Cortex of kidney (tissue), 1 donor: Measurements from ENCODE around the gene NES.

ENCODE experiments used
- DNase-seq: peaks from one replicate; lab custom pipeline; 2025; lab: John Stamatoyannopoulos, UW

NES gene

DNA sequence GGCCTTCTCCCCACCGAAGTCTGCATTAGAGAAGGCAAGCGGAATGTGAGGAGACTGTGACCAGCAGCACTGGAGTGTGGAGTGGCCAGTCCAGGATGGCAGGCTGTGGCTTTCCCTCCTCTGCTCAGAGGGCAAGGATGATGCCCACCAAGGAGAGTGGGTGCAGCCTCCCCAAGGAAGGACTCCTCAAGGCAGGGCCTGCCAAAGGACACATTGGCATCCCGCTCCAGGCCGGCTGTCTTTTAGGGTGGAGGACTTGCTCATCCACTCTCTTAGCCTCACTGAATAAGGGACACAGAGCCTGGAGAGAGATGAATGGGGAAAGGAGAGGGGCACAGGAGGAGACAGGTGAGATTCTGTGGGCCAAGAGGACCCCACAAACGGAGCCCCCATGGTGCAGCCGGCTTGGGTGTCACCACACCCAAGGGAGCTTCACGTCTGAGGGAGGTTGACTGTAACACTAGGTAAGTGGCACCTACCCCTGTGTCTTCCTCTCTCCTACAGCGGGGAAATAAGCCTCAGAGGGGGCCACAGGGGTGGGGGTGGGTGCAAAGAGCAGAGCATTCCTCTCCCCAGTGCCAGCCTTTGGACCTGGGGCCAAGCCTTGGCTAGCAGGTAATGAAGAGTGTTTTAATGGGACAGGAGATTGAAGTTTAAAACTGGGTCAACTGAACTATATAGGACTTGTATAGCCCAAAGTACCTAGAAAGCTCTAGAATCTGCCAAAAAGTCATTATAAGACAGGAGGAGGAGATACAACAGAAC lies 4.2 kb upstream of the NES start:
- no peak for DNase-seq

DNA sequence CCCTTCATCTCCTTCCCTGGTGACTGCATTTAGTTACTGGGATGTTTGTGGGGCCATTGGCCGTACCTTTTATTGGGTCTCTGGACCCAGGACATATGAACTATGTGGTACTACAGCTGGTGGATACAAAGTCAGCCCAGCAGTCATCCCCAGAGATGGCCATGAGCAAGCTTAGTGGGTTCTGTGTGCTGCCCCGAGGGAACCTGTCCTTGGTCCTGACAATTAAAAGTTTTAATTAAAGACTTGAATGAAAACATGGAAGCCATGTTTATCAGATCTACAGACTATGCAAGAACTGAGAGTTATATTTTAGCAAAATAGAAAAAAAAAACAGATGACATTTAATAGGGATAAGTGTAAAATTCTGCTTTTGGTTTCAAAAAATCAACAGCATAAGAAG lies 2.8 kb upstream of the NES start:
- DNase-seq, result no peak

DNA sequence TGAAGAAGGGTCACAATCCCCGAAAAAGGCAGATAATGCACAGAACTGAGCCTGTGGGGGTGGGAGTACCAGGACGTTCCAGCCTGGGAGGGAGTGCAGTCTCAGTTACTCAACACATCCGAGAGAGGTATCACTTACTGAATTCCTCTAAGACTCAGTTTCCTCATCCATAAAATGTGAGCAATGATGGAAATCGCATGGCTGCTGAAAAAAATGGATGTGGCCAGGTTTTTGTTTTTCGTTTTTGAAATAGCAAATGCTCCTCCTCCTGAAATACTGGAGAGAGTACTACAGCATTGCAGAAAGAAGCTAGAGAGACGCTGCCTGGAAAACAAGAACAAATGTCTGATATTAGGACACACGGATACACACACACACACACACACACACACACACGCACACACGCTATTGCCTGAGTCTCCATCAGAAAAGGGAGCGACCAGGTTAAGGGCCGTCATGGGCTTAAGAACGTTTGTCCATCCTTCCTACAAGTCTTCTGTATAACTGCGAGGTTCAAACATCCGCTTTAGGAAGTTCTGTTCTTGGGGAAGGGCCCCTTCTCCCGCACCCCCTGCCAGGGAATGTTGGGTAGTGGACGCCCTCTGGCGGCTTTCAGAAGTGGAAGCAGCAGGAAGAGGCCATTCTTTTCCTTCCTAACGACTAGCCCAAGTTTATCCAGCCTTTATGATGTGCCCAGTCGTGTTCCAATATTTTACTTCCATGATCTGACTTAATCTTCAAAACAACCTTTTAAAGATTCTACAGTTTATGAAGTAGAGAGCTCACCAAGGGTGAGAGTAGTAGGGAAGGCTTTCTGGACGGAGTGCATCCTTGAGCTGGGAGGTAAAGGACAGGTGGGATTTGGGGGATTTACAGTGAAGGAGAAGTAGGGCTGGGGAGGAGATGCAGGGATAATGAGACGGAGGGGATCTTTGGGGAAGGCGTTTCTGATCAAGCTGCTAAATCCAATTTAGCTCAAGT lies 699 bp upstream of the NES start:
- DNase-seq, result no peak

DNA sequence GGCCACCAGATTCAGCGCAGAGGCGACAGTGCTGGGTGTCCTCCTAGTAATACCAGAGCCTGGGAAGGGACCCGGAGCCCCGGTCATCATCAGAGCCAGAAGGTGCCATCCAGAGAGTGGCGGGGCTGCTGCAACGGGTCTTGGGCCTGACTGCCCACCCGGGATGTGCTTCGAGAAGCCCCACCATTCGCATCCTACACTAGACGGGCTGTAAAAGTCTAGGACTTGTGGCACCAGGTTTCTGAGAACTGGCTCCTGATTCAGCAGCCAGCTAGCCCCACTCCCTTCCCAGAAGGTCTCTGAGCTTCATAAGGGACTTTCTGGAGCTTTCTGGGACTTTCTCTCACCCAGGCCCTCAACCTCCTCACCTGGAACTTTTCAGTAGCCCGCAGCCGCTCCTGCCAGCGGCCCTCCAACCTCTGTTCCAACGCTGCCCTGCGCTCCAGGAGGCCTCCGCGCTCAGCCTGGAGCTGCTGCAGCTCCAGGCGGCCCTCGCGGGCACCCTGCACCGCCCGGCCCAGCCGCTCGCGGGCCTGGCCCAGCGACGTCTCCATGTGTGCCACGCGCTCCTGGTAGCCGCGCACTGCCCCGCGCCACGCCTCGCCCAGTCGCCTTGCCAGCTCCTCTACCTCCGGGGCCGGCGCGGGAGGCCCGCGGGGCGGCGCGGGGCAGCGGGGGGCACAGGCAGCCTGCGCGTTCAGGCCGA lies 940 bp downstream of the NES start:
- no peak for DNase-seq

DNA sequence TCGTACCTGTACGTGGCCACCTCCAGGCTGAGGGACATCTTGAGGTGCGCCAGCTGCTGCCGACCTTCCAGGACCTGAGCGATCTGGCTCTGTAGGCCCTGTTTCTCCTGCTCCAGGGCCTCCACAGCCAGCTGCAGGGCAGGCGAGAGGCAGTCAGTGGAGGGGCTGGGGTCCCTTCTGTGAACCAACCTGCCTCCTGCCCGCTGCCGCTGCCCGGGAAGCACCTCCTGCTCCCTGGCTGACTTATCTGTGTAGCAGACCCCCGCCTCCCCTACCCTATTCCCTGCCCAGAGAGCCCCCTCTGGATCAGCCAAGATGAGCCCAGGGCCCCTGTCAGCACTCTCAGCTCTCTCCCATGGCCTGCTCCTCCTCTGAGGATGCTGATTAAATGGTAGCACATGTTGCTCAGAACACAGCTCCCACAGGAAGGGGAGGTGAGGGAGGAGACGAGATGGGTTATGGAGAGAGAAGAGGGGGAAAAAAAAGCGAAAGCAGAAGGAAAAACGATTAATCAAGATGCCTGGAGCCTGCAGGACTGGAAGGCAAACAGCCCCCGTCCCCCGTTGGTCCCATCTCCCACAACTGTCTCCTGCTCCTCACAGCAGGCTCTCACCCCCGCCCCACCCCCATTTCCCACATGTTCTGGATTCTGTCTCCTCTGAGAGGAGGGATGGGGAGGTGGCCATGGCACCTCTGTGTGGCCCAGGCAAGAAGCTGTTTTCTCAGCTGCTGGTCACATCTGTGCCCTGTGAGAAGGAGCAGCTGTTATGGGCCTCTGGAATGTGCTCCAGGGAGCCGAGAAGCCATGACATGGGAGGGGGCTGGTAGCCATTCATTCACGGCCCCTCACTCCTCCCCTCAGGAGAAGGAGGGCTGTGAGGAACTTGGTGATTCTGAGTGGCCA lies 1.7 kb downstream of the NES start:
- no peak for DNase-seq

DNA sequence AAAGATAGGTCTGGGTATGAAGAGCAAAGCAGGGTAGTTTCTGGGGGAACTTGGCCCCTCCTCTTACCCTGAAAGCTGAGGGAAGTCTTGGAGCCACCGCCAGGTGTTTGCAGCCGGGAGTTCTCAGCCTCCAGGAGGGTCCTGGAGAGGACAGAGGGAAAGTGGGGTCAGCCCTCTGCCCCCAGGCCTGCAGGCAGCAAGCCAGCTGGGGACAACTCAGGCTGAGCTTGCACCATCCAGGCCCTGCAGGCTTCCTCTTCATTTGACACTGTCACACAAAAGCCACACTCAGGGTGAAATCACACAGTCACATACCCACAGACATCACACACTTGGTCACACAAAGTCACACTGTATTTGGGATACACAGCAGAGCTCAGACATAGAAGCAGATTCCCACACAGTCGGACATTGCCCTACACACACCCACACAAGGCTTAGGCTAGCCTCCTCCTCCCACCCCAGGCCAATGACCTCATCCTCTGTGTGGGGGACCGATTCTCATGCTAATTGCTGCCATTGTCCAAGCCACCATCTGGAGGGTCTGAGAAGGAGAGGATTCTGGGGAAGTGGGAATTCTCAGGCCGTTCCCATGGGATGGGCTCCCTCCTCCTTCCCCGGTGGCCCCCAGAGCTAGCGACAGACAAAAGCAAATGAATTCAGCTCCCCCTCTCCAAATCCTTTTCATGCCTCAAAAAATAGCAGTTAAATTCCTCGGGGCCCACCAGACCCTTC lies 3.7 kb downstream of the NES start:
- no peak for DNase-seq

DNA sequence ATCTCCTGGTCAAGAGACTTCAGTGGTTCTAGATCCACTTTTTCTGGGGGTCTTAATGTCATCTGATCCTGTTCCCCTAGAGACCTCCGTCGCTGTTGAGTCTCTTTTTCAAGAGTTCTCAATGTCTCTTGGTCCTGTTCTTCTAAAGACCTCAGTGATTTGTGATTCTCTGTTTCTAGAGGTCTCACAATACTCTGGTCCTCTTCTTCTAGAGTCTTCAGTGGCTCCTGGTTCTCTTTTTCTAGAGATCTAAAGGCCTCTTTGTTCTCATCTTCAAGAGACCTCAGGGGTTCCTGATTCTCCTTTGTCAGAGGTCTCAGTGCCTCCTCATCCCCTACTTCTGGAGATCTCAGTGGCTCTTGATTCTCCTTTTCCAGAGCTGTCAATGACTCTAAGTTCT lies 5.4 kb downstream of the NES start:
- DNase-seq, result no peak

DNA sequence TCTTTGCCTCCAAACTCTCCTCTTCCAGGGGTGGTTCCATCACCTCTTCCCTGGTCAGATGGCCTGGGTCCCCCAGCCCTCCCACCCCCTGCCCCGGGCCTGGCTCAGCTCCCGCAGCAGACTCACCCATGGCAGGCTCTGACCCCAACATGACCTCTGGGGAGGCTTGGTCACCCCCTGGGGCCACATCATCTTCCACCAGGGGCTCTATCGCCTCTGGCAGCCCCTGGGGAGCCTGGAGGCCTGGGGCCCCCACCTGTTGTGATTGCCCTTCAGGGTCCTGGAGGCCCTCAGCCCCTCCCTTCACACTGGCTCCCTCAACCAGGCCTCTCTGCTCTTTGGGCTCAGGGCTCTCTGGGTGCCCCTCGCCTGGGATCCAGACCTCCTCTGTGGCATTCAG lies 6.4 kb downstream of the NES start:
- no peak for DNase-seq

DNA sequence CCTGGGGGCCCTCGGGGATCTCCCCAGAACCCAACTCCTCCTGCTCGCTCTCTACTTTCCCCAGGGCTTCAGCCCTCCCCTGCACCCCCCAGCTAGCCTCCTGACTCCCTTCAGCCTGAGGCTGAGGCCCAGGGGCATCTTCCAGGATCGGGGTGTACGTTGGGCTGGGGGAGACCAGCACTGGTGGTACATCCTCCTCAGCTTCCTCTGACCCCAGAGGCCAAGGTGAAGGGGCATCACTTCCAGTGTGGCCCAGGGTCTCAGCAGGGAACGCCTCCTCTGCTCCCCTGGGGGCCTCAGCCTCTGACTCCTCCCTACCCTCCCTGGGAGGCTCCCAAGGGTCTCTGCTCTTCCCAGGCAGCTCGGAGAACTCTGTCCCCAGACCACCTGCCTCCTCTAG lies 6.8 kb downstream of the NES start:
- no peak for DNase-seq

DNA sequence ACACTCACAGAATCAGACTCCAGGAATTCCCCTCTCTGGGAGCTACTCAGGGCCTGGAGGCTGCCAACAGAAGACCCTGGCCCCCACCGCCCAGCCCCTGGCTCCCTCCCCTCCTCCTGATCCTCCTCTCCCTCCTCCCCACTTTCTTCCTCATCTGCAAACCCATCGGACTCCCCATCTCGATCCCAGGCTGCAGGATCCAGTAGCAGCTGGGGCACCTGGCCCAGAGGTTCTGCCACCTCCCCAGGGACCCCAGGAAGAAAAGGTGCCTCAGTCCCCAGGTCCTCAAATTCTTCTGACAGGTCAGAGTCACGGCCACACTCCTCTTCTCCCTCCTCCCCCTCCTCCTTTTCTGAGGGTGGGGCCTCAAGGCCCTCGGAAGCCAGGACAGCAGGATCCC lies 7.4 kb downstream of the NES start:
- no peak for DNase-seq

DNA sequence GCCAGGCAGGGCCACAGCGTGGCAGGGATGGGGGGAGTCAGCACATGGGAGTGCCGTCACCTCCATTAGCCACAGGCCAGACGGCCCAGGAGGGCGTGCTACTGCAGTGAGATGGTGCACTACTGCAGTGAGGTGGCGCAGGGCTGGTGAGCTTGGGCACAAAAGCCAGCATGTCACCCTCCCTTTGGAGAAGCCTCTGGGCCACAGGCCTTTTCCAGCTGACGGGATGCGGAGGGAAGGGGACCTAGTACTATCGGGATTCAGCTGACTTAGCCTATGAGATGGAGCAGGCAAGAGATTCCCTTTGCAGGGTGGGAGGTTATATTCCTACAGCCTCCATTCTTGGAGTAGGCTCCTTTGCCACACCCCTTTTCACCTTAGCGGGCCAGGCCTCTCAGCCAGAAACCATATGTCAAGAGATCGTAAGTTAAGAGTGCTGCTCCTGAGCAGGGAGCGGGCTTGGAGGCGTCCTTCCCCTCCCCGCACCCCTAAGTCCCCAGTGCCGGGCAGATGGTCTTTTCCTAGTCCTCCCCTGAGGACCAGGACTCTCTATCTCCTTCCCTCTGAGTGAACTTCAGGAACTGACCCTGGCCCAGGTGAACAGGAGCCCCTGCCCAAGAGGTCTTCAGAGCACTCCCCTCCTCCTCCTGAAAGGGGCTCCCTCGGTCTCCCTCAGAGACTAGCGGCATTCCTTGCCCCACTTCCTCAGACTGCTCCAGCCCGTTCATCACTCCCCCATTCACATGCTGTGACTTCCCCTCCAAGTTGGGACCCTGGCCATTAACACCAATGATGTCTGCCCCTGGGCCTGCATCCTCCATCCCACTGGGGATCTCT lies 8.2 kb downstream of the NES start:
- DNase-seq, result no peak

DNA sequence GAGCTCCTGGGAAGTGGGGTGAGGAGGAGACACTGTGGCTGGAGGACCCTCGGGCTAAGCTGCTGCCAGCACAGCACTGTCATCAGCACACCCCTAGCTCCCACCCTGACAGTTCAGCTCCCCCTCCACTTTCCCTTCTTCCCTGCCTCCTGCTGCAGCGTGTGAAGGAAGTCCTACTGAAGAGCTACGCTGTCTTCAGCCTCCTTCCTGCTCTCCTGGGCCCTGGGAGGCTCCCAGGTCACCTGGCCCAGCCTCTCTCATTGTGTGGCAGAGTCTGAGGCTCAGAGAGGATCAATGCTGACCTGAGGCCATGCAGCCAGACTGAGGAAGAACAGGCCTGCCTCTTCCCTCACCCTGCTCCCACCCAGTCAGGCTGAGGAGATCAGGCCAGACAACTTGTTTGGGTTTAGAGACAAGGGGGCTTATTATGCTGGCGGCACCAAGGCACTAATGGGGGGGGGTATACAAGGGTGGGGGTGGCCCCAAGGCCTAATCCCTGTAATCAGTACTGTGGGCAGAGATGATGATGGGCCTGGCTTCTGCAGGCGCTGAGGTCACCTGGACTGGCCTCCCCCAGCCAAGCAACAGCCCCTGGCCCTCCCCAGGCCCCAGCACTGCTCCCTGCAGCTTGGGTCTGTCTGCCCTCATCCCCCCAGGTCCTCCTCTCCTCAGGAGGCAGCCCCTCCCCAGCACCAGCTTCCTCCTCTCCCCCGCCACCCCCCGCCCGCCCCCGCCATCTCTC lies 9.1 kb downstream of the NES start:
- no peak for DNase-seq

DNA sequence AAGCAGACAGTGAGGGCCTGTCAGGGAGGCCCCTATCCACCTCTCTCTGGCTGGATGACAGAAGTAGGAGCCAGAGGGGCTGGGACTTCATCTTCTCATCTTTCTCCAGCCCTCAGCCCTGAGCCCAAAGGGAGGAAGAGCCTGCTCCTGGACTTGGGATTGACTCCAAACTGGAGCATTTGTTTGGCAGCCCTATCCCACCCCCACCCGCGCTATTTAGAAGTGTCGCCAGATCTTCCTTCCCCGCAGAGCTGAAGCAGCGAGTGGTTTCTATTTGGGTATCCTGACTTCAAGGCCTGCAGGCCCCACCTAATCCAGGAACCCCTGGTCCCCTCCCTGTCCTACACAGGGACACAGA lies 9.6 kb downstream of the NES start:
- no peak for DNase-seq

DNA sequence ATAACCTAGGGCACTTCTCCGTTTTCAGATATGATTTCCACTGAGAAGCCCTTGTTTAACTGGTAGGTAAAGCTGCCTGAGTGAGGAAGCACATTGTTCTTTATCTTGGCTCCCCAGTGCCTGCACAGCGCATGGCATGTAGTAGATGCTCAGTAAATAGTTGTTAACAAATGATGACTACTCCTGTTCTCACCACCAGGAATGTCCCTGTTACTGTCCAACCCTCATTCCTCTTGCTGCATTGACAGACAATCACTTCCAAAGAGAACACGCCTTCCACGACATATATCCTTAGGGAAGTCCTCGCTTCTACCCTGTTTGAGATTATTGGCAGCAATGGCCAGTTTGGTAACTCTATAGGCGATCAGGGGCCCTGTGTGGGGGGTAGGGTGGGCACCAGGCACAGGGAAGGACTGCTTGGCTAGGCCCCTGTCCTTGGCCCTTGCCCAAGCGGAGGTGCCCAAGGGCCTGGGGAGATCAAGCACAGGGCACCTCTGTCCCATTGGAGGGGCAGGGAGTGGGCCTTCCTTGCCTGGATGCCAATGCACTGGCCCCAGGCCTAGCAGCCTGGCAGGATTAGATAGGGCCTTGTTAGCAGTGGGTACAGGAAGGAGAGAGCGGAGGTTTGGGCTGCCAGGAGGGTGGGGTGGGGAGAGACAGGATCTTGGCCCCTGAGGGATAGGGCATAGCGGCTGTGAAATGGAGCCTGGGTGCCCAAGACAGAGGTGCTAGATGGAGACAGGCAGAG lies 10.2 kb downstream of the NES start:
- DNase-seq, result no peak

DNA sequence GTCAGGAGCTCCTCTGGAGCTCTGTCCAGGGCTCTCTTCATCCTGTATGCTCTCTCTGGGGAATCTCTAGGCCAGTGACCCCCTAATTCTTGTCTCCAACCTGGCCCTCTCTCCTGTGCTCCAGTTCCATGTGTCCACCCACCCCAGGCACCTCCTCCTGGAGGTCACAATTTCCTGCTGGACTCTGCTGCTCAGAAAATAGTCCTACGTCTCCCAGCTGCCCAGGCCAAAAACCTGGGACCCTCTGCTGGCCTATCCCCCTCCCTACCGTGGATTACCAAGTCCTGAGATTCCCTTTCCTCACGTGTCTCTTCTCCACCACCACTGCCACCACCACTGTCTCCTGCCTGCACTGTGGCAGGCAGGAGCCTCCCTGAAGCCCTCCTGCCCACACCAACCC lies 11.7 kb downstream of the NES start:
- DNase-seq, result no peak

DNA sequence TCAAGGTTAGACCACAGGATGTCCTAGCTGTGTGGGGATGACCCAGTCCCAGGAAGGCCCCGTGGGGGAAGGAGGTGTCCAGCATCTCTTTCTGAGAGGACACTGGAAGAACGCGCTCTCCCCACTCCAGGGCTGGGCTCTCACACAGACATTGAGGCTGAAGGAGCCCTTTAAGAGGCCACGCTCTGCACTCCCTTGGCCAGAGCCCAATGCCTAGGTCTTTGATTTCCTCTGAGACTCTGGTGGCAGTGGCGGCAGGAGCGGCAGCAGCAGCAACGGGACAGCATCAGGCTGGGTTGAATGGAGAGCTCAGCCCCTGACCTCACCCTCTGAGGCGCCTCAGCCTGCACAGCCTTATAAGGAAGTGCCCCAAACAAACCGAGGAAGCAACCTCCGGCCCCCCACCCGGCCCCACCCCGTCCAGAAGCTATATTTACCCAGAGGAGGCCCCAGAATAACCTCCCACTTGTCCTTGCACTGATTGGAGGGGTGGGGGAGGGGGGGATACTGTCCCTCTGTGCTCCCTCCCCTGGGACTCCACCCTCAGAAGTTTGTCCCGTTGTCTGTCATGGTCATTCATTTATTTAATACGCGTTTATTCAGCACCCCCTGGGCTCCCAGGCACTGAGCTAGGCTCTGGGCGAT lies 12.3 kb downstream of the NES start:
- no peak for DNase-seq

DNA sequence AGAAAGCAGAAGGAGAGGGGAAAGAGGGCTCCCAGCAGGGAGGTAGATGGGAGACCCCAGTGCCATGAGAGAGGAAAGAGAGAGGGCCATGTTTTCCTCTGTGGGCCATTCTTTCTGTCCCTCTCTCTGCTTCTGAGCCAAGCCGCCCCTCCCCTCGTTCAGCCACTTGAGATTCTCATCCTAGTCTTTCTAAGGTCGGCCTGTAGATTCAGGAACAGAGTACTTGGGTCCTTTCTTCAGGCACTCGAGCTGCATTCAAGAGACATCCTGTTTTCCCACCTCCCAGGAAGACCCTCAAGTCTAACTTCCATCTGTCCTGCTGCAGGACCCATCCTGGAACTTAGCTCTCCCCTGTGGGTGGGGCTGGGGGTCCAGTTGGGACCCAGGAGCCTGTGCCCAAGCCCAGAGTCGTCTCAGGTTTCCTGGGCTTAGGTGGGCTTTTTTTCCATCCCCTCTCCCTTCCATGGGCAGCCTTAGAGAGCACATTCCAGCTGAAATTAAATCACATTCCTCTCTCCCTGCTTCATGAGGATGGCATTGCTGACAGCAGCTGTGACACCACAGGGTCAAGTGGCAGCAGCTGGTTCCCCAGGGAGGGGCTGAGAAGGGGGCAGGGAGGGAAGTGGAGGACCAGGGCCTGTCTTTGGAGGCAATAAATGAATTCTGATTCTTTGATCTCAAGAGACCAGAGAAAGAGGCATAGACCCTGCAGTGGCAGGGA lies 13.0 kb downstream of the NES start:
- no peak for DNase-seq
